GM12801 (cell line): Measurements from ENCODE around the gene PTDSS2.

Experiments used
- TF ChIP-seq, protein P1 (sequence below): IDR thresholded peaks from one replicate; pipeline ENCODE4 v1.5.1; 2011; ENCODE audit warnings: control low read depth; ENCODE audit not compliant: insufficient read length; ENCODE audit errors: extremely low read depth

Gene PTDSS2

DNA sequence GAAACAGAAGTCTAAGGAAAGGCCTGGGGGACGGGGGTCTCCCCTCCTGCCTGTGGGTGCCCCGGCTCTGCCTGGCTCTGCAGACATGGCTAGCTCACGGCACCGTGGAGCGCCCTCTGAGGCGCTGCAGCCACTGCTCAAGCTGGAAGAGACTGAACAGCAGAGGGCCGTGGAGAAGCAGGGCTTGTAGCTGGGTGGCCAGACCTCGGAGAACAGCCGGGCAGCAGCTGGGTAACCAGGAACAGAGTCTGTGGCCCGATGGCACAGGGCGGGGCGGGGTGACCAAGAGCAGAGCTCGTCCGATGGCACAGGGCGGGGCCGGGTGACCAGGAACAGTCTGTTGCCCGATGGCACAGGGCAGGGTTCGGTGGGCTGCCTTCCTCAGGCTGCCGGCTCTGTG is 38.9 kb downstream of the PTDSS2 start:
- TF ChIP-seq, protein P1, sequence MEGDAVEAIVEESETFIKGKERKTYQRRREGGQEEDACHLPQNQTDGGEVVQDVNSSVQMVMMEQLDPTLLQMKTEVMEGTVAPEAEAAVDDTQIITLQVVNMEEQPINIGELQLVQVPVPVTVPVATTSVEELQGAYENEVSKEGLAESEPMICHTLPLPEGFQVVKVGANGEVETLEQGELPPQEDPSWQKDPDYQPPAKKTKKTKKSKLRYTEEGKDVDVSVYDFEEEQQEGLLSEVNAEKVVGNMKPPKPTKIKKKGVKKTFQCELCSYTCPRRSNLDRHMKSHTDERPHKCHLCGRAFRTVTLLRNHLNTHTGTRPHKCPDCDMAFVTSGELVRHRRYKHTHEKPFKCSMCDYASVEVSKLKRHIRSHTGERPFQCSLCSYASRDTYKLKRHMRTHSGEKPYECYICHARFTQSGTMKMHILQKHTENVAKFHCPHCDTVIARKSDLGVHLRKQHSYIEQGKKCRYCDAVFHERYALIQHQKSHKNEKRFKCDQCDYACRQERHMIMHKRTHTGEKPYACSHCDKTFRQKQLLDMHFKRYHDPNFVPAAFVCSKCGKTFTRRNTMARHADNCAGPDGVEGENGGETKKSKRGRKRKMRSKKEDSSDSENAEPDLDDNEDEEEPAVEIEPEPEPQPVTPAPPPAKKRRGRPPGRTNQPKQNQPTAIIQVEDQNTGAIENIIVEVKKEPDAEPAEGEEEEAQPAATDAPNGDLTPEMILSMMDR: no peak

DNA sequence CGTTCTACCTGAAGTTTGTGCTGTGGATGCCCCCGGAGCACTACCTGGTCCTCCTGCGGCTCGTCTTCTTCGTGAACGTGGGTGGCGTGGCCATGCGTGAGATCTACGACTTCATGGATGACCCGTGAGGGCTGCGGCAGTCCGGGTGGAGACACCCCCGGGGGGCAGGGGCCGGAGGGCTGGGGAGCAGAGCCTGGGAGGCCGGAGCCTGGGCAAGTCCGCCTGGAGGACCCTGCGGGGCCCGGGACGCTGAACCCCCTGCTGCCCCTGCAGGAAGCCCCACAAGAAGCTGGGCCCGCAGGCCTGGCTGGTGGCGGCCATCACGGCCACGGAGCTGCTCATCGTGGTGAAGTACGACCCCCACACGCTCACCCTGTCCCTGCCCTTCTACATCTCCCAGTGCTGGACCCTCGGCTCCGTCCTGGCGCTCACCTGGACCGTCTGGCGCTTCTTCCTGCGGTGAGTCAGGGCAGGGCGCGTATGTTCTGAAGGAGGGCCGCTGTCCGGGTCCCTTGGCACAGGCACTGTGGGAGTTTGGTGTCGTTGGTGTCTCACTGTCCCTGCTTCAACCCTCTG is 39.6 kb downstream of the PTDSS2 start:
- TF ChIP-seq, protein P1: no peak

DNA sequence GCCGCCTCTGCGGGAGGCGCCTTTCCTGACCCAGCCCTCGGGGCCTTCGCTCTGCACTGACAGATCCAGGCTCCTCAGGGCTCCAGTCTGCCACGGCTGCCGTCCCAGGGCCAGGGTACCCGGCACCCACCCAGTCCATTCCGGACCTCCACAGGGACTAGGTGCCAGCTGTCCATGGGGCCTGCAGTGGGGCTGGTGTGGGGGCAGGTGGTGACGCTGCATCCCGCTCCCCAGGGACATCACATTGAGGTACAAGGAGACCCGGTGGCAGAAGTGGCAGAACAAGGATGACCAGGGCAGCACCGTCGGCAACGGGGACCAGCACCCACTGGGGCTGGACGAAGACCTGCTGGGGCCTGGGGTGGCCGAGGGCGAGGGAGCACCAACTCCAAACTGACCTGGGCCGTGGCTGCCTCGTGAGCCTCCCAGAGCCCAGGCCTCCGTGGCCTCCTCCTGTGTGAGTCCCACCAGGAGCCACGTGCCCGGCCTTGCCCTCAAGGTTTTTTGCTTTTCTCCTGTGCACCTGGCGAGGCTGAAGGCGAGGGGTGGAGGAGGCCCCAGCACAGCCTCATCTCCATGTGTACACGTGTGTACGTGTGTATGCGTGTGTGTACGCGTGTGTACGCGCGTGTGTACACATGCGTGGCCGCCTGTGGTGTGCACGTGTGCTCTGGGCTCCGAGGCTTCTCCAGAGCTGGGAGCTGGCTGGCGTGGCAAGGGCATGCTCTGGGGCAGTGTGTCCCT is 40.3 kb downstream of the PTDSS2 start:
- TF ChIP-seq, protein P1: no peak

DNA sequence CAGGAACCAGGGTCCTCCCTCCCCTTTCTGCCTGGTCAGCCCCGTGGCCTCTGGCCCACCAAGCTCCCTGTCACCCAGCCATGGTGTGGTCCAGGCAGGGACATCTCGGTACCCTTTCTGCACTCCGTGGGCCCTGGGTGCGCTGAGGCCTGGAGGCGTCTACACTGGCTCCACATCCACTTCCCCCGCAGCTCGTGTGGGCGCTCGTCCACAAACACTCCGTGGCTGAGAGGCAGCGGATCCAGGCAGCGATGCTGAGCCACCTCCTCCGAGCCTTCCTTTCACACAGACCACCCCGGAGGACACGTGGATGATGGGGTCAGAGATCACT is 40.8 kb downstream of the PTDSS2 start:
- TF ChIP-seq, protein P1: no peak

DNA sequence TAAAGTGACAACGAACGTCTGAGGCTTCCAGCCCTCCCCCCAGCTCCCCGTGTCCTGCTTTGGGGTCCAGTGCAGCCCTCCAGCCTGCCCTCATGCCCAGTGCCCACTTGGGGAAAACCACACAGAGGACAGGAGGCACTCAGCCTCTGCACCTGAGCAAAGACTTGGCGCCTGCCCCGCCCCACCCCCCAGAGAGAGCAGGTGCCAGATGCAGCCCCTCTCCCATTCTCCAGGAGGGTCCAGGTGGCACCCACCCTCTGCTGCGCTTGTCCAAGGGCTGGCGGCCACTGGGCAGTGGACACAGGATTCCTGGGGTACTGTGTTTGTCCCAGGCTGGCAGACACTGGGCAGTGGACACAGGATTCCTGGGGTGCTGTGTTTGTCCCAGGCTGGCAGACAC is 41.3 kb downstream of the PTDSS2 start:
- TF ChIP-seq, protein P1: no peak

DNA sequence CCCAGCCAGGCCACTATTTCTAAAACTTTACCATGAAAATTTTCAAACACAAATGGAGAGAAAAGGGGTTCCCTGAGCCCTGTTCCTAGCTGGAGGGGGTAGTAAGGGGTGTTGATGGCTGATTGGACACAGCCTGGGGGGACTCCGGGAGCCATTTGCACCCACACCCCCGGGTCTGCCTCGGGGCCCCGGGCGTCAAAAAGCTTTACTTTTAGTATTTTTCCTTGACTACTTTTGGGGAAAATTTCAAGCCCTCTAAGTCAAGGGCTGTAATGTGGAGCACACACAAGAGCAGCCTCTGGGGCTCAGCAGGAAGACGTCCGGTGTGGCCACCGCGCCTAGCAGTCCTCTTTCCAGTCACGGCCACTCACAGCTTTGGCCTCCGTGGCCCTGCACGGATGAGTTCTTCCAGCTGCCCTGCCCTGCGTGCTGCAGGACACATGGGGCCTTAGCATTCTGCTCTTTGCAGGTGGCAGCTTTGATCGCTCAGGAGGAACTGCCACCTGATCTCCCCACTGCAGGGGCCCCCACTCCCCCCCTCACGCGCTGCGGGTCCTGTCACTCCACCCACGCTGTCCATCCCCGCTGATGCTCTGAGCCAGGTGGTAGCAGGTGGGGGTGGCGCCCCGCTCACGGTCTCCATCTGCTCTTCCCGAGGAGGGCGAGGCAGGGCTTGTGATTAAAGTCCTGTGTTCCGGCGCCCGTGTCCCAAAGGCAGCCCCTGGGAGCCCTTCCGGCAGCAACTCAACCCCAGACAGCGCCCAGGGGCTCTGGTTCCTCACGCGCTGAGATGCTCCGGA is 42.5 kb downstream of the PTDSS2 start:
- TF ChIP-seq, protein P1: no peak

DNA sequence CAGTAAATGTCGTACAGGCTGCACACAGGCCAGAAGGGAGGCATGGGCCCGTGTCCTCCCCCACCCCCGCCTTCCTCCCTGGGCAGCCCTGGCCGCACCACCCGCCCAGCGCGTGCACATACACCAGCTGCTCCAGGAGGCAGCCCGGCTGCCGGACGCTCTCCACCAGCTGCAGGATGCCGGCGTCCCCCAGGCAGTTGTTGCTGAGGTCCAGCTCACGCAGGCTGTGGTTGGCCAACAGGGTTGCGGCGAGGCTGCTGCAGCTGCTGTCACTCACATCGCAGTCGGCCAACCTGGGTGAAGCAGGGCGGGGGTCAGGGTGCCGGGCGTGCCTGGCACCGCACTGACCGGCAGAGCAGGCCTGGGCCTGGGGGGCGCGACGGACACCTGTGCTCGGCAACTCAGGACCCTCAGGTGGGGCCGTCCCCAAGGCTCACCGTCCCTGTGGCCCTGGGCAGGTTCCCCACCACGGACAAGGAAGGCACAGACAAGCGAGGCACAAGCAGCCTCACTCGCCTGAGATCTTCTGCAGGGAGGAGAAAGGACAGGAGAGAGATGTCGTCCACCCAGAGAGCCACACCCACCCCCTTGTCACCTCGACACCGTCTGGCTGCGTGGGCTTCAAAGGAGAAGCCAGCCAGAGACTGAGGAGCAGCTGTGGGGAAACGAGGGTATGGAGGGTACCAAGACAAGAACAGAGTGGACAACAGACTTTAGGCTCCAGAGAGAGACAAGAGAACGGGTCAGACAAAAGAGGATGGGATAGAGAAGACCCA is 44.9 kb downstream of the PTDSS2 start:
- TF ChIP-seq, protein P1: no peak
